RWPE2 (cell line): ENCODE measurements around the gene CDH2.
"Not testable (repeated sequence)": the region's sequence is repeated elsewhere in the genome, so short reads cannot be mapped to it uniquely, and the experiment has no call there.

ENCODE experiments used
- ATAC-seq: fragments of 200-7000 bp; cut with Tn5 transposase; 3 replicates; pipeline ENCODE4 v1.9.1; 2021; ENCODE audit warnings: low read depth
- DNase-seq: peaks from one replicate; pipeline ENCODE4 v3.0.0-alpha.2; 2020; ENCODE audit warnings: low spot score
- H3K27ac ChIP-seq: fragments of 450-650 bp; 2 replicates; pipeline ENCODE4 v1.5.1; 2017; ENCODE audit warnings: mild to moderate bottlenecking; ENCODE audit not compliant: poor library complexity, severe bottlenecking
- H3K27me3 ChIP-seq: fragments of 250-450 bp; sonication (Bioruptor Pico); 2 replicates; pipeline ENCODE4 v1.5.1; 2021; ENCODE audit warnings: mild to moderate bottlenecking, moderate library complexity; ENCODE audit not compliant: insufficient read depth, poor library complexity, severe bottlenecking
- H3K36me3 ChIP-seq: fragments of 250-450 bp; sonication (Bioruptor Pico); 2 replicates; pipeline ENCODE4 v1.5.1; 2020; ENCODE audit warnings: low read depth, mild to moderate bottlenecking, moderate library complexity
- H3K4me1 ChIP-seq: fragments of 250-450 bp; sonication (Bioruptor Pico); 2 replicates; pipeline ENCODE4 v1.5.1; 2021; ENCODE audit warnings: mild to moderate bottlenecking, moderate library complexity; ENCODE audit not compliant: insufficient read depth, poor library complexity, severe bottlenecking
- H3K4me3 ChIP-seq: fragments of 250-450 bp; sonication (Bioruptor Pico); 2 replicates; pipeline ENCODE4 v1.5.1; 2021; ENCODE audit warnings: mild to moderate bottlenecking, moderate library complexity; ENCODE audit not compliant: severe bottlenecking
- H3K9me3 ChIP-seq: fragments of 250-450 bp; sonication (Bioruptor Pico); 2 replicates; pipeline ENCODE4 v1.5.1; 2021; ENCODE audit warnings: mild to moderate bottlenecking, moderate library complexity; ENCODE audit not compliant: severe bottlenecking
- TF ChIP-seq, protein P1 (sequence below): fragments of 450-650 bp; IDR thresholded peaks from one replicate; pipeline ENCODE4 v1.5.1; 2017; ENCODE audit warnings: mild to moderate bottlenecking, moderate library complexity; ENCODE audit not compliant: poor library complexity, severe bottlenecking

CDH2 gene

DNA sequence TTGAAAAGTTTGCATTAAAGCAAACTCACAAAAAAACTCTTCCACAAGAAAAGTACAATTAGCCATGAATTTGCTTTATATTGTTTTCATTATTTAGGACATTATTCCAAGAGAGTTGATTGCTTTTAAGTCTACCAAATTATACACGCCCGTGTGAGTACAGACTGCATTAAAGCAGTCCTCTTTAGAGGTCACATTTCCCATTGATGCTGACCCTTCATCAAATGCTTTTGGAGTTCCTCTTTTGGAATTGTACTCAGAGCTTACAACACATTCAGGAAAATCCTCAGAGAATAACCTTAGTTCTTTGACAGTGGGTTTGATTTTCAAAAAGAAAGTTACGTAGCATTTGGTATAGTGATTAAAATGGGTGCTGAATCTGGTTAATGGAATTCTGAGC lies 256.1 kb downstream of the CDH2 start:
- Histone ChIP-seq H3K27me3 (no peaks in the 10 kb centered on the region), H3K4me3 (no peak overlapping the region), H3K36me3 (no peaks in the 10 kb centered on the region), H3K4me1 (no peaks in the 10 kb centered on the region), H3K27ac (no peak overlapping the region), H3K9me3 (no peaks in the 10 kb centered on the region)
- TF ChIP-seq, protein P1, sequence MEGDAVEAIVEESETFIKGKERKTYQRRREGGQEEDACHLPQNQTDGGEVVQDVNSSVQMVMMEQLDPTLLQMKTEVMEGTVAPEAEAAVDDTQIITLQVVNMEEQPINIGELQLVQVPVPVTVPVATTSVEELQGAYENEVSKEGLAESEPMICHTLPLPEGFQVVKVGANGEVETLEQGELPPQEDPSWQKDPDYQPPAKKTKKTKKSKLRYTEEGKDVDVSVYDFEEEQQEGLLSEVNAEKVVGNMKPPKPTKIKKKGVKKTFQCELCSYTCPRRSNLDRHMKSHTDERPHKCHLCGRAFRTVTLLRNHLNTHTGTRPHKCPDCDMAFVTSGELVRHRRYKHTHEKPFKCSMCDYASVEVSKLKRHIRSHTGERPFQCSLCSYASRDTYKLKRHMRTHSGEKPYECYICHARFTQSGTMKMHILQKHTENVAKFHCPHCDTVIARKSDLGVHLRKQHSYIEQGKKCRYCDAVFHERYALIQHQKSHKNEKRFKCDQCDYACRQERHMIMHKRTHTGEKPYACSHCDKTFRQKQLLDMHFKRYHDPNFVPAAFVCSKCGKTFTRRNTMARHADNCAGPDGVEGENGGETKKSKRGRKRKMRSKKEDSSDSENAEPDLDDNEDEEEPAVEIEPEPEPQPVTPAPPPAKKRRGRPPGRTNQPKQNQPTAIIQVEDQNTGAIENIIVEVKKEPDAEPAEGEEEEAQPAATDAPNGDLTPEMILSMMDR = no peak
- ATAC-seq = no peak
- DNase-seq = no peak

DNA sequence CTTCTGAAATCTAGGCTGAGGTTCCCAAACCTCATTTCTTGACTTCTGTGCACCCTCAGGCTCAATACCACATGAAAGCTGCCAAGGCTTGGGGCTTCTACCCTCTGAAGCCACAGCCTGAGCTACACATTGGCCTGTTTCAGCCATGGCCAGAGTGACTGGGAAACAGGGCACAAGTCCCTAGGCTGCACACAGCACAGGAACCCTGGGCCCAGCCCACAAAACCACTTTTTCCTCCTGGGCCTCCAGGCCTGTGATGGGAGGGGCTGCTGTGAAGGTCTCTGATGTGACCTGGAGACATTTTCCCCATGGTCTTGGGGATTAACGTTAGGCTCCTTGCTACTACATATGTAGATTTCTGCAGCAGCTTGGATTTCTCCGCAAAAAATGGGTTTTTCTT lies 270.7 kb downstream of the CDH2 start:
- not testable (repeated sequence) for DNase-seq

DNA sequence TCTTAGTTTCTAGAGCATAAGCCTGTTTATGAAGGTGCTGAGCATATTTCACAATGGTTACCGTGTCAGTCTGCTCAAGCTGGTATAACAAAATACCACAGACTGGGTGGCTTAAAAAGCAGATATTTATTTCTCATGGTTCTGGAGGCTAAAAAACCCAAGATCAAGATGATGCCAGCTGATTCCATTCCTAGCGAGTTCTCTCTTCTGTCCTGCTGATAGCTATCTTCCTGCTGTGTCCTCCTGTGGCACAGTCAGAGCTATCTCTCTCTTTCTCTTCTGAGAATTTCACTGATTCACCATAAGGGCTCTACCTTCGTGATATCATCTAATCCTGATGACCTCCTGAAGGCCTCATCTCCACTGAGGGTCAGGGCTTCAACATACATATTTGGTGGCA lies 273.0 kb downstream of the CDH2 start:
- Histone ChIP-seq H3K27me3 (no peaks in the 10 kb centered on the region), H3K4me1 (no peaks in the 10 kb centered on the region), H3K27ac (no peak overlapping the region), H3K4me3 (no peak overlapping the region), H3K9me3 (no peaks in the 10 kb centered on the region), H3K36me3 (no peaks in the 10 kb centered on the region)
- DNase-seq (no peak), ATAC-seq (no peak)
- TF ChIP-seq, protein P1 = no peak

More for the DNA sequence above, 270.7 kb downstream of the CDH2 start:
- not testable (repeated sequence) for H3K4me1 ChIP-seq, H3K4me3 ChIP-seq, H3K36me3 ChIP-seq, H3K9me3 ChIP-seq, H3K27me3 ChIP-seq, H3K27ac ChIP-seq, ATAC-seq

DNA sequence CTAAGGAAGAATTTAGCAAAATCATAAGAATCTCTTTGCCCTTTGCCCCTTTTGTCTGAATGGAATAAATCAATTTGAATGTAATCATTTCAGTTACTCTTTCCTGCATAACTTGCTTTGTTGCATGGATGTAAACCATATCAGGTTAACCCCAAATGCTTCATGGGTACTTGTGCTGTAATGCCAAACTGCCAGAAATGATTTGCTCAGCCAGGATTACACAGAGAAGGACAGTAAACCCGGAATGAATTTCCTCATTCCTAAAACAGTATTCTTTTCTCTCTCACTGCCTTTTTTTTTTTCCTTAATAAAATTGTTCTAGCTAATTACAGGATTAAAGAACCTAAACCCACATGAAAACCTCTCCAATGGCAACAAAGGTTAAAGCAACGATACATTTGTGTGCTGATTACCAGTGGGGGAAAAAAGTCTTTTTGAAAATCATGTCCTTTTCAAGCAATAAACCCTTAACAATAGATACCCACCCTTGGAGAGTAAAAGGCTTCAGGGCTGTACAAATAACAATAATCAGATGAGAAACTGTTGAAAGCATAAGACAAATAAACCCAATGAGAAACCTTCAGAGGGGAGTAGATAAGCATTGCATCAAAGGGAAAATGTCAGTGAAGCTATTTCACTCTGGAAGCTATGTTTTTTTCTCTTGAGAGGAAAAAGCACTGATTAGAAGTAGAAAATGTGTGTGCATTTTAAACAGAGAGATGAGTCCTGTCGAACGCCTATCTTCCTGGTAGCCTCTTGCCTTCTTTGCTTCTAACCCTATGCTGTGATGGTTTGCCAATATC lies 275.3 kb downstream of the CDH2 start:
- no peaks in the 10 kb centered on the region for H3K36me3 ChIP-seq
- H3K4me1 ChIP-seq = no peaks in the 10 kb centered on the region
- DNase-seq (no peak), ATAC-seq (no peak)
- no peaks in the 10 kb centered on the region for H3K9me3 ChIP-seq
- no peak overlapping the region for H3K27ac ChIP-seq
- H3K4me3 ChIP-seq = no peak overlapping the region
- H3K27me3 ChIP-seq = no peaks in the 10 kb centered on the region
- TF ChIP-seq, protein P1 = no peak
